H9 (cell line): ENCODE results near the gene ING5. TPM values are rescaled to one million over a fixed set of nuclear protein-coding genes. Genes with fewer than 3 reads are reported as not detected.

Experiments used
- DNase-seq: peaks from one replicate; pipeline ENCODE4 v3.0.0-alpha.2; 2017
- H2AFZ ChIP-seq: one replicate; pipeline ENCODE4 v1.6.1; 2013; ENCODE audit warnings: mild to moderate bottlenecking, low read length, control low read depth, moderate library complexity
- H2AK5ac ChIP-seq: 2 replicates; pipeline ENCODE4 v1.6.1; 2013; ENCODE audit warnings: low read length, control low read depth, mixed read lengths; ENCODE audit not compliant: insufficient read length
- H2BK120ac ChIP-seq: one replicate; pipeline ENCODE4 v1.6.1; 2013; ENCODE audit warnings: low read depth, mild to moderate bottlenecking, low read length, control low read depth, inconsistent platforms; ENCODE audit not compliant: poor library complexity, severe bottlenecking
- H2BK12ac ChIP-seq: 2 replicates; pipeline ENCODE4 v1.6.1; 2013; ENCODE audit warnings: low read length, control low read depth, mixed read lengths, low read depth; ENCODE audit not compliant: insufficient read length
- H2BK15ac ChIP-seq: 2 replicates; pipeline ENCODE4 v1.6.1; 2013; ENCODE audit warnings: low read depth, low read length, control low read depth
- H2BK20ac ChIP-seq: one replicate; pipeline ENCODE4 v1.6.1; 2013; ENCODE audit warnings: low read depth, mild to moderate bottlenecking, low read length, control low read depth, inconsistent platforms; ENCODE audit not compliant: poor library complexity, severe bottlenecking
- H2BK5ac ChIP-seq: 2 replicates; pipeline ENCODE4 v1.6.1; 2013; ENCODE audit warnings: low read length, control low read depth, mixed read lengths; ENCODE audit not compliant: insufficient read length
- H3K14ac ChIP-seq: 2 replicates; pipeline ENCODE4 v1.6.1; 2013; ENCODE audit warnings: low read length, control low read depth; ENCODE audit not compliant: insufficient read depth
- H3K18ac ChIP-seq: 2 replicates; pipeline ENCODE4 v1.6.1; 2013; ENCODE audit warnings: low read depth, mild to moderate bottlenecking, mixed read lengths, low read length, control low read depth; ENCODE audit not compliant: insufficient read length
- H3K23ac ChIP-seq: 2 replicates; pipeline ENCODE4 v1.6.1; 2013; ENCODE audit warnings: low read length, control low read depth, mixed read lengths, low read depth; ENCODE audit not compliant: insufficient read length
- H3K23me2 ChIP-seq: 2 replicates; pipeline ENCODE4 v1.6.1; 2013; ENCODE audit warnings: low read depth, mild to moderate bottlenecking, mixed read lengths, low read length, control low read depth; ENCODE audit not compliant: insufficient read length, poor library complexity, severe bottlenecking
- H3K27ac ChIP-seq: 2 replicates; pipeline ENCODE4 v1.5.1; 2013; ENCODE audit warnings: low read length, control low read depth, mixed read lengths, low read depth; ENCODE audit not compliant: insufficient read length
- H3K27me3 ChIP-seq: 2 replicates; pipeline ENCODE4 v1.6.1; 2013; ENCODE audit warnings: low read length, control low read depth, inconsistent platforms; ENCODE audit not compliant: insufficient read depth
- H3K4ac ChIP-seq: 2 replicates; pipeline ENCODE4 v1.6.1; 2013; ENCODE audit warnings: low read depth, mild to moderate bottlenecking, control low read depth, inconsistent platforms, low read length, moderate library complexity
- H3K4me1 ChIP-seq: 2 replicates; pipeline ENCODE4 v1.6.1; 2013; ENCODE audit warnings: low read length, control low read depth, inconsistent platforms; ENCODE audit not compliant: insufficient read depth
- H3K4me2 ChIP-seq: 2 replicates; pipeline ENCODE4 v1.6.1; 2013; ENCODE audit warnings: low read length, control low read depth, mixed read lengths; ENCODE audit not compliant: insufficient read length, insufficient read depth
- H3K56ac ChIP-seq: 2 replicates; pipeline ENCODE4 v1.6.1; 2013; ENCODE audit warnings: low read depth, mild to moderate bottlenecking, mixed read lengths, low read length, control low read depth; ENCODE audit not compliant: insufficient read length
- H3K79me1 ChIP-seq: 2 replicates; pipeline ENCODE4 v1.6.1; 2013; ENCODE audit warnings: low read depth, mild to moderate bottlenecking, moderate library complexity, low read length, control low read depth, inconsistent platforms; ENCODE audit not compliant: insufficient read depth, poor library complexity, severe bottlenecking
- H3K79me2 ChIP-seq: 2 replicates; pipeline ENCODE4 v1.6.1; 2013; ENCODE audit warnings: low read length, control low read depth, inconsistent platforms; ENCODE audit not compliant: insufficient read depth
- H3K9ac ChIP-seq: 2 replicates; pipeline ENCODE4 v1.6.1; 2013; ENCODE audit warnings: low read length, control low read depth, mixed read lengths; ENCODE audit not compliant: insufficient read length; ENCODE audit errors: extremely low read depth
- H3K9me3 ChIP-seq: one replicate; pipeline ENCODE4 v1.6.1; 2013; ENCODE audit warnings: low read depth, low read length, inconsistent platforms; ENCODE audit not compliant: control insufficient read depth
- H3T11ph ChIP-seq: one replicate; pipeline ENCODE4 v1.6.1; 2013; ENCODE audit warnings: mild to moderate bottlenecking, low read length, control low read depth, inconsistent platforms
- H4K20me1 ChIP-seq: one replicate; pipeline ENCODE4 v1.6.1; 2013; ENCODE audit not compliant: control insufficient read depth, insufficient read length, insufficient read depth
- H4K5ac ChIP-seq: 2 replicates; pipeline ENCODE4 v1.6.1; 2013; ENCODE audit warnings: low read depth, mild to moderate bottlenecking, mixed read lengths, low read length, control low read depth; ENCODE audit not compliant: insufficient read length
- H4K8ac ChIP-seq: replicated peaks from 2 replicates; pipeline ENCODE4 v1.6.1; 2013; ENCODE audit warnings: low read length, control low read depth, mixed read lengths, low read depth; ENCODE audit not compliant: insufficient read length
- H4K91ac ChIP-seq: 2 replicates; pipeline ENCODE4 v1.6.1; 2013; ENCODE audit warnings: low read depth, mild to moderate bottlenecking, moderate library complexity, mixed read lengths, low read length, control low read depth; ENCODE audit not compliant: insufficient read length
- H3K27ac Mint-ChIP-seq, 3 experiments: 2 replicates in 2 of 3; 3 replicates in 1 of 3; pipeline ENCODE4 v1.8.0; 2020 to 2021; ENCODE audit warnings: mixed read lengths in 3 of 3, mild to moderate bottlenecking in 1 of 3, moderate library complexity in 1 of 3
- H3K27me3 Mint-ChIP-seq: 2 replicates; pipeline ENCODE4 v1.8.0; 2021; ENCODE audit warnings: low read depth, mild to moderate bottlenecking, moderate library complexity, mixed read lengths
- H3K36me3 Mint-ChIP-seq, 3 experiments: 2 replicates in 2 of 3; 3 replicates in 1 of 3; pipeline ENCODE4 v1.8.0; 2020 to 2021; ENCODE audit warnings: low read depth in 3 of 3, mixed read lengths in 3 of 3; ENCODE audit not compliant: insufficient read depth in 1 of 3
- H3K4me1 Mint-ChIP-seq, 2 experiments: 2 replicates each; pipeline ENCODE4 v1.8.0; 2020; ENCODE audit warnings: mixed read lengths in 2 of 2
- H3K4me3 Mint-ChIP-seq, 2 experiments: 2 replicates in 1 of 2; 3 replicates in 1 of 2; pipeline ENCODE4 v1.8.0; 2020 to 2021; ENCODE audit warnings: mild to moderate bottlenecking in 2 of 2, mixed read lengths in 2 of 2, moderate library complexity in 1 of 2
- H3K9me3 Mint-ChIP-seq, 2 experiments: 2 replicates in 1 of 2; 3 replicates in 1 of 2; pipeline ENCODE4 v1.8.0; 2020; ENCODE audit warnings: mild to moderate bottlenecking in 2 of 2, mixed read lengths in 2 of 2, moderate library complexity in 1 of 2
- CTCF ChIP-seq: fragments of 200-600 bp; sonication (generic); conservative IDR thresholded peaks from 3 replicates; pipeline ENCODE4 v1.8.0; 2021; ENCODE audit warnings: antibody characterized with exemption, mild to moderate bottlenecking
- WGBS: extraction: QIAGEN DNeasy Blood & Tissue Kit; methylation state at CpG from one replicate; pipeline ENCODE4 v1.1.7; 2013; ENCODE audit warnings: missing lambda C conversion rate, low lambda C conversion rate, mixed read lengths; ENCODE audit not compliant: insufficient read length; ENCODE audit errors: extremely low coverage; 5-methylcytosine and 5-hydroxymethylcytosine counted together
- total RNA-seq: library from RNA; stranded (reverse); gene quantifications from 2 replicates; pipeline ENCODE4 v1.2.1, GENCODE V29; 2021

Gene ING5
- total RNA-seq, 1 experiment from 2014 or later: 66.0 TPM

GRCh38 chr2:241652722-241653121, 49.1 kb upstream of the ING5 start:
- peaks cover 30 to 62% (median 56%) of the 10 kb centered on the region in 3 experiments for H3K36me3 Mint-ChIP-seq
- peaks cover 17 to 26% of the 10 kb centered on the region in 2 experiments for H3K4me1 Mint-ChIP-seq
- H3K79me2 ChIP-seq: peaks cover 10% of the 10 kb centered on the region; the same call in 1 of the 2 replicates
- H3K9me3 Mint-ChIP-seq: no peaks in the 10 kb centered on the region
- no CpG with 5 or more reads among the region's 9 CpGs for WGBS
- no peak overlapping the region for H3K23ac ChIP-seq
- no peaks in the 10 kb centered on the region for H3K27me3 ChIP-seq
- H2BK12ac ChIP-seq: no peak overlapping the region
- H3K4me1 ChIP-seq: peaks cover 4% of the 10 kb centered on the region; the same call in 1 of the 2 replicates
- no peaks in the 10 kb centered on the region for H3K23me2 ChIP-seq
- H3T11ph ChIP-seq: no peak overlapping the region
- no peak overlapping the region for H3K4ac ChIP-seq
- no peak overlapping the region for H2BK120ac ChIP-seq
- H4K91ac ChIP-seq: no peak overlapping the region
- no peaks in the 10 kb centered on the region for H3K27me3 Mint-ChIP-seq
- no peak overlapping the region for H2BK5ac ChIP-seq
- no peaks in the 10 kb centered on the region for H4K20me1 ChIP-seq
- H3K56ac ChIP-seq: no peak overlapping the region
- no peak overlapping the region for H4K8ac ChIP-seq
- no peak for DNase-seq
- H3K4me3 Mint-ChIP-seq: no peak overlapping the region
- no peak overlapping the region for H4K5ac ChIP-seq
- H3K79me1 ChIP-seq: peaks cover 8% of the 10 kb centered on the region
- H3K18ac ChIP-seq: no peak overlapping the region
- H3K27ac ChIP-seq: no peak overlapping the region
- H3K14ac ChIP-seq: no peak overlapping the region
- H3K4me2 ChIP-seq: no peak overlapping the region
- no peak overlapping the region for H2BK15ac ChIP-seq
- no peak for TF ChIP-seq CTCF
- H3K9ac ChIP-seq: no peak overlapping the region
- H3K9me3 ChIP-seq: no peaks in the 10 kb centered on the region
- H3K27ac Mint-ChIP-seq: no peak overlapping the region
- no peak overlapping the region for H2BK20ac ChIP-seq
- no peak overlapping the region for H2AK5ac ChIP-seq
- no peak overlapping the region for H2AFZ ChIP-seq
